ENCODE data around the gene RPLP1. TPM values are rescaled to one million over a fixed set of nuclear protein-coding genes. Genes with fewer than 3 reads are reported as not detected.
A peak's percentile ranks its signal among the peaks of the same experiment; 100 is the strongest.

Gene RPLP1
- polyA plus RNA-seq, 1 of the 3 experiments (the other 2 are of a cell fraction) = 1,792 TPM

- no peak for TF ChIP-seq USF1 (IDR thresholded peaks at IDR 0.05; ENCODE audit: borderline replicate concordance, low read depth)
- no peak for TF ChIP-seq GATA2 (CRISPR knock-in tag; IDR thresholded peaks at IDR 0.05)
These were observed 13.0 kb upstream of the RPLP1 start (continued) for GRCh38 chr15:69439623-69440022.

DNA sequence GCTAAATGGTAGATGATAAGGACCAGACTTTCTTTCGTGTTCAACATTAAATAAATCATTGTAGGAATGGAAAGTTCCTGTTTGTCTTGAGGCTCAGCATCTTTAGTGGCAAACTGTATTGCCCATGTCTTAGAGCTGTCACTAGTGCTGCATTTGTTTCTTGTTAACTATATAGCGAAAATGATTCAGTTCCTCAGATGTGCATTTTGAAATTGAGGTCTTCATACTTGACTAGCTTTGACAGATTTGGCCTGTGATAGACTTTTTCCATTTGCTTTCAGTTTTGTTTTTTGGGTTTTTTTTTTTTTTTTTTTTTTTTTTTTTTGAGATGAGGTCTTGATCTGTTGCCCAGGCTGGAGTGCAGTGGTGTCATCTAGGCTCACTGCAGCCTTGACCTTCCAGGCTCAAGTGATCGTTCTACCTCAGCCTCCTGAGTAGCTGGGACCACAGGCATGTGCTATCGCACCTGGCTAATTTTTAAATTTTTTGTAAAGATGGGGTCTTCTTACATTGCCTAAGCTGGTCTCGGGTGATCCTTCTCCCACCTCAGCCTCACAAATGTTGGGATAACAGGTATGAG lies 9.5 kb upstream of the RPLP1 start:
- H3K4me2 ChIP-seq = peak overlapping the region; percentile 36; the same call in 1 of the 2 replicates
- ChIA-PET CTCF (no interaction called here), POLR2A (no interaction called here)

GRCh38 chr15:69444686-69445085 lies 7.9 kb upstream of the RPLP1 start:
- Histone ChIP-seq H3K36me3 (replicated peaks in 1 of 2; ENCODE audit: control insufficient read depth in 1 of 2, insufficient read depth in 2 of 2, low read length in 1 of 2) (peaks cover 36 to 58% of the 10 kb centered on the region in 2 experiments), H3K9ac (no peak overlapping the region), H4K20me1 (ENCODE audit: insufficient read depth) (no peaks in the 10 kb centered on the region), H3K4me2 (no peak overlapping the region), H3K9me2 (no peaks in the 10 kb centered on the region), H3K4me1 (ENCODE audit: control insufficient read depth in 1 of 2, insufficient read depth in 2 of 2, low read depth in 1 of 2, low read length in 1 of 2) (no peaks in the 10 kb centered on the region; a peak in 1 of 4 replicates), H3K27ac (ENCODE audit: low read depth in 2 of 2, low read length in 1 of 2) (no peak overlapping the region), H3K27me3 (ENCODE audit: insufficient read depth) (no peaks in the 10 kb centered on the region), H3F3A (replicated peaks; ENCODE audit: insufficient read depth) (peaks cover 4% of the 10 kb centered on the region), H3K79me2 (ENCODE audit: insufficient read depth) (peaks cover 14% of the 10 kb centered on the region; the same call in 1 of the 2 replicates), H3K9me3 (no peaks in the 10 kb centered on the region), H3K4me3 (ENCODE audit: low read depth in 2 of 2, low read length in 1 of 2) (no peak overlapping the region), H2AFZ (ENCODE audit: low read depth) (no peak overlapping the region)
- 96% methylated on average over 7 of the region's 7 CpGs for WGBS (ENCODE audit: low lambda C conversion rate)
- DNase-seq = no peak
- TF ChIP-seq RXRA (IDR thresholded peaks at IDR 0.05; ENCODE audit: borderline replicate concordance, low read depth) = no peak
- no peak for TF ChIP-seq YY1 (IDR thresholded peaks at IDR 0.05; ENCODE audit: low read depth)
- TF ChIP-seq, protein P1, sequence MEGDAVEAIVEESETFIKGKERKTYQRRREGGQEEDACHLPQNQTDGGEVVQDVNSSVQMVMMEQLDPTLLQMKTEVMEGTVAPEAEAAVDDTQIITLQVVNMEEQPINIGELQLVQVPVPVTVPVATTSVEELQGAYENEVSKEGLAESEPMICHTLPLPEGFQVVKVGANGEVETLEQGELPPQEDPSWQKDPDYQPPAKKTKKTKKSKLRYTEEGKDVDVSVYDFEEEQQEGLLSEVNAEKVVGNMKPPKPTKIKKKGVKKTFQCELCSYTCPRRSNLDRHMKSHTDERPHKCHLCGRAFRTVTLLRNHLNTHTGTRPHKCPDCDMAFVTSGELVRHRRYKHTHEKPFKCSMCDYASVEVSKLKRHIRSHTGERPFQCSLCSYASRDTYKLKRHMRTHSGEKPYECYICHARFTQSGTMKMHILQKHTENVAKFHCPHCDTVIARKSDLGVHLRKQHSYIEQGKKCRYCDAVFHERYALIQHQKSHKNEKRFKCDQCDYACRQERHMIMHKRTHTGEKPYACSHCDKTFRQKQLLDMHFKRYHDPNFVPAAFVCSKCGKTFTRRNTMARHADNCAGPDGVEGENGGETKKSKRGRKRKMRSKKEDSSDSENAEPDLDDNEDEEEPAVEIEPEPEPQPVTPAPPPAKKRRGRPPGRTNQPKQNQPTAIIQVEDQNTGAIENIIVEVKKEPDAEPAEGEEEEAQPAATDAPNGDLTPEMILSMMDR (IDR thresholded peaks at IDR 0.05) = no peak
- no peak for TF ChIP-seq MEF2A (IDR thresholded peaks at IDR 0.05; ENCODE audit: borderline replicate concordance, low read depth)
- TF ChIP-seq JUND (IDR thresholded peaks at IDR 0.05) = no peak
- TF ChIP-seq NRF1 (IDR thresholded peaks at IDR 0.05; ENCODE audit: low read depth, low read length) = no peak
- ChIA-PET POLR2A (no interaction called here), CTCF (interaction anchor here (0.6 to 1.7 kb wide), 3 partner anchors 50 to 893 kb away, joined by 3 to 6 read pairs (median 3); no protein-coding TSS in a partner anchor)

More for the DNA sequence above, 9.5 kb upstream of the RPLP1 start:
- TF ChIP-seq YY1 (IDR thresholded peaks at IDR 0.05; ENCODE audit: low read depth) = no peak
- TF ChIP-seq PBX3 (IDR thresholded peaks at IDR 0.05) = 0 out of 2 replicates have a peak, but pooled peaks have one; percentile 52
- H3K27me3 ChIP-seq (ENCODE audit: insufficient read depth) = no peaks in the 10 kb centered on the region
- DNase-seq = no peak
- peak overlapping the region in 1 of 2 experiments; percentile 2; a peak in 2 of 4 replicates for H3K27ac ChIP-seq (ENCODE audit: low read depth in 2 of 2, low read length in 1 of 2)
- 78% methylated on average over 5 of the region's 5 CpGs for WGBS (ENCODE audit: low lambda C conversion rate)
- H3K9me2 ChIP-seq = no peaks in the 10 kb centered on the region
- no peak overlapping the region for H3K9ac ChIP-seq
- H2AFZ ChIP-seq (ENCODE audit: low read depth) = no peak overlapping the region
- H3K4me3 ChIP-seq (ENCODE audit: low read depth in 2 of 2, low read length in 1 of 2) = no peak overlapping the region
- H3K9me3 ChIP-seq = no peaks in the 10 kb centered on the region
- peaks cover 4% of the 10 kb centered on the region for H3F3A ChIP-seq (replicated peaks; ENCODE audit: insufficient read depth)
- H3K4me1 ChIP-seq (ENCODE audit: control insufficient read depth in 1 of 2, insufficient read depth in 2 of 2, low read depth in 1 of 2, low read length in 1 of 2) = no peaks in the 10 kb centered on the region; a peak in 1 of 4 replicates
- peaks cover 41 to 65% of the 10 kb centered on the region in 2 experiments for H3K36me3 ChIP-seq (replicated peaks in 1 of 2; ENCODE audit: control insufficient read depth in 1 of 2, insufficient read depth in 2 of 2, low read length in 1 of 2)
- H4K20me1 ChIP-seq (ENCODE audit: insufficient read depth) = no peaks in the 10 kb centered on the region
- peaks cover 14% of the 10 kb centered on the region; the same call in 1 of the 2 replicates for H3K79me2 ChIP-seq (ENCODE audit: insufficient read depth)
